ENCODE measurements around the gene YIPF4. TPM values are rescaled to one million over a fixed set of nuclear protein-coding genes. Genes with fewer than 3 reads are reported as not detected.

Gene YIPF4
- total RNA-seq, 1 donor: 18.5 TPM

- H3K9me3 ChIP-seq (ENCODE audit: low read depth, low read length): no peaks in the 10 kb centered on the region
- no peaks in the 10 kb centered on the region for H4K20me1 ChIP-seq (ENCODE audit: insufficient read depth, low read length)
- no peaks in the 10 kb centered on the region for H3K79me2 ChIP-seq (ENCODE audit: insufficient read depth, low read length)
- H3K27me3 ChIP-seq (ENCODE audit: insufficient read depth, low read length): no peaks in the 10 kb centered on the region
- H2AFZ ChIP-seq (ENCODE audit: low read length): no peak overlapping the region
- no peak overlapping the region for H3K27ac ChIP-seq (ENCODE audit: low read depth, low read length)
- no peak for DNase-seq (ENCODE audit: insufficient read length, low spot score, missing footprints)
- no peaks in the 10 kb centered on the region for H3K36me3 ChIP-seq (ENCODE audit: insufficient read depth, low read length)
- no peaks in the 10 kb centered on the region for H3K4me1 ChIP-seq (ENCODE audit: insufficient read depth, low read length)
- H3K4me2 ChIP-seq (ENCODE audit: insufficient read depth, low read length): no peak overlapping the region
- TF ChIP-seq CTCF (IDR thresholded peaks at IDR 0.05; ENCODE audit: extremely low read depth, low read depth, low read length): no peak
- H3K4me3 ChIP-seq (ENCODE audit: insufficient read depth, low read length): no peak overlapping the region
Observed at GRCh38 chr2:32258242-32258641, 19.5 kb upstream of the YIPF4 start.

GRCh38 chr2:32260376-32260775 lies 17.3 kb upstream of the YIPF4 start:
- Histone ChIP-seq H3K79me2 (ENCODE audit: insufficient read depth, low read length) (no peaks in the 10 kb centered on the region), H3K4me3 (ENCODE audit: insufficient read depth, low read length) (no peak overlapping the region), H3K4me2 (ENCODE audit: insufficient read depth, low read length) (no peak overlapping the region), H3K9me3 (ENCODE audit: low read depth, low read length) (no peaks in the 10 kb centered on the region), H3K36me3 (ENCODE audit: insufficient read depth, low read length) (no peaks in the 10 kb centered on the region), H3K4me1 (ENCODE audit: insufficient read depth, low read length) (no peaks in the 10 kb centered on the region), H3K27ac (ENCODE audit: low read depth, low read length) (no peak overlapping the region), H3K27me3 (ENCODE audit: insufficient read depth, low read length) (no peaks in the 10 kb centered on the region), H2AFZ (ENCODE audit: low read length) (no peak overlapping the region), H4K20me1 (ENCODE audit: insufficient read depth, low read length) (no peaks in the 10 kb centered on the region)
- no peak for TF ChIP-seq CTCF (IDR thresholded peaks at IDR 0.05; ENCODE audit: extremely low read depth, low read depth, low read length)
- no peak for DNase-seq (ENCODE audit: insufficient read length, low spot score, missing footprints)

GRCh38 chr2:32262105-32262504 lies 15.6 kb upstream of the YIPF4 start:
- Histone ChIP-seq H3K4me1 (ENCODE audit: insufficient read depth, low read length) (no peaks in the 10 kb centered on the region), H2AFZ (ENCODE audit: low read length) (no peak overlapping the region), H3K27me3 (ENCODE audit: insufficient read depth, low read length) (no peaks in the 10 kb centered on the region), H3K4me2 (ENCODE audit: insufficient read depth, low read length) (no peak overlapping the region), H4K20me1 (ENCODE audit: insufficient read depth, low read length) (no peaks in the 10 kb centered on the region), H3K9me3 (ENCODE audit: low read depth, low read length) (no peaks in the 10 kb centered on the region), H3K79me2 (ENCODE audit: insufficient read depth, low read length) (no peaks in the 10 kb centered on the region), H3K36me3 (ENCODE audit: insufficient read depth, low read length) (no peaks in the 10 kb centered on the region), H3K27ac (ENCODE audit: low read depth, low read length) (no peak overlapping the region), H3K4me3 (ENCODE audit: insufficient read depth, low read length) (no peak overlapping the region)
- no peak for DNase-seq (ENCODE audit: insufficient read length, low spot score, missing footprints)
- no peak for TF ChIP-seq CTCF (IDR thresholded peaks at IDR 0.05; ENCODE audit: extremely low read depth, low read depth, low read length)

- H3K9me3 ChIP-seq (ENCODE audit: low read depth, low read length): no peaks in the 10 kb centered on the region
- H4K20me1 ChIP-seq (ENCODE audit: insufficient read depth, low read length): no peaks in the 10 kb centered on the region
- no peak for TF ChIP-seq CTCF (IDR thresholded peaks at IDR 0.05; ENCODE audit: extremely low read depth, low read depth, low read length)
- H3K4me1 ChIP-seq (ENCODE audit: insufficient read depth, low read length): no peaks in the 10 kb centered on the region
- H3K36me3 ChIP-seq (ENCODE audit: insufficient read depth, low read length): no peaks in the 10 kb centered on the region
- H3K27ac ChIP-seq (ENCODE audit: low read depth, low read length): no peak within 1 kb of the TSS
- no peak within 1 kb of the TSS for H2AFZ ChIP-seq (ENCODE audit: low read length)
- H3K27me3 ChIP-seq (ENCODE audit: insufficient read depth, low read length): no peaks in the 10 kb centered on the region
- DNase-seq (ENCODE audit: insufficient read length, low spot score, missing footprints): no peak
- H3K4me3 ChIP-seq (ENCODE audit: insufficient read depth, low read length): no peak within 1 kb of the TSS
- H3K79me2 ChIP-seq (ENCODE audit: insufficient read depth, low read length): no peaks in the 10 kb centered on the region
- H3K4me2 ChIP-seq (ENCODE audit: insufficient read depth, low read length): no peak within 1 kb of the TSS
Observed at GRCh38 chr2:32264422-32265105, 13.1 kb upstream of the YIPF4 start, which contains the start of gene NLRC4. TSS of gene NLRC4 (minus strand) at chr2:32264886. CDS start at chr2:32256775, 8,111 bp downstream.
